HCEC 1CT (cell line): Measurements from ENCODE around the gene NOTCH4.
A peak's percentile ranks its signal among the peaks of the same experiment; 100 is the strongest.
"Not testable (repeated sequence)": the region's sequence is repeated elsewhere in the genome, so short reads cannot be mapped to it uniquely, and the experiment has no call there.

Experiments
- DNase-seq: peaks from one replicate; pipeline ENCODE4 v3.0.0-alpha.2; 2017

NOTCH4 gene

GRCh38 chr6:32223258-32224235, at the start of gene NOTCH4:
TSS of gene NOTCH4 (minus strand) at chr6:32224067. CDS start at chr6:32223928, 139 bp downstream.
- no peak for DNase-seq

DNA sequence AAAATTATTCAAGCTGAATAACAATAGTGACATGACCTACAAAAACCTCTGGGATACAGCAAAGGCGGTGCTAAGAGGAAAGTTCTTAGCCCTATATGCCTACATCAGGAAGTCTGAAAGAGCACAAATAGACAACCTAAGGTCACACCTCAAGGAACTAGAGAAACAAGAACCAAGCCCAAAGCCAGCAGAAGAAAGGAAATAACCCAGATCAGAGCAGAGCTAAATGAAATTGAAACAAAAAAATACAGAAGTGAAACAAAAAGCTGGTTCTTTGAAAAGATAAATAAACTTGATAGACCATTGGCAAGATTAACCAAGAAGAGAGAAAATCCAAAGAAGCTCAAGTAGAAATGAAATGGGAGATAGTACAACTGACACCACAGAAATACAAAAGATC, 47.6 kb upstream of the NOTCH4 start:
- DNase-seq, result no peak

DNA sequence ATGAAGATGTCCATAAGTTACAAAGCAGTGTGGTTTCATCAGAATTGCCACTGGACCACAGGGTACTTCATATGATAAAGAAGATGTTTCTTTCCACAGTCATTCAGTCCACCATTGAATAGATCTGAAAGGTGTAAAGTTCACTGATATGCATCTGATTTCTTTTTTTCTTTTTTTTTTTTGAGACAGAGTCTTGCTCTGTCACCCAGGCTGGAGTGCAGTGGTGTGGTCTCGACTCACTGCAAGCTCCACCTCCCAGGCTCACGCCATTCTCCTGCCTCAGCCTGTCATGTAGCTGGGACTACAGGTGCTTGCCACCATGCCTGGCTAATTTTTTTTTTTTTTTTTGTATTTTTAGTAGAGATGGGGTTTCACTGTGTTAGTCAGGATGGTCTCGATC, 44.6 kb upstream of the NOTCH4 start:
- not testable (repeated sequence) for DNase-seq

- DNase-seq, result no peak
Observed at GRCh38 chr6:32267035-32267434, 43.2 kb upstream of the NOTCH4 start.

DNA sequence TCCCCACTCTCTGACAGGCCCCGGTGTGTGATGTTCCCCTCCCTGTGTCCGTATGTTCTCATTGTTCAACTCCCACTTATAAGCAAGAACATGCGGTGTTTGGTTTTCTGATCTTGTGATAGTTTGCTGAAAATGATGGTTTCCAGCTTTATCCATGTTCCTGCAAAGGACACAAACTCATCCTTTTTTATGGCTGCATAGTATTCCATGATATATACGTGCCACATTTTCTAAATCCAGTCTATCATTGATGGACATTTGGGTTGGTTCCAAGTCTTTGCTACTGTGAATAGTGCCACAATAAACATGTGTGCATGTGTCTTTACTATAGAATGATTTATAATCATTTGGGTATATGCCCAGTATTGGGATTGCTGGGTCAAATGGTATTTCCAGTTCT, 33.4 kb upstream of the NOTCH4 start:
- DNase-seq, result not testable (repeated sequence)

GRCh38 chr6:32255199-32256153, 31.6 kb upstream of the NOTCH4 start:
- DNase-seq, result peak; percentile 94

DNA sequence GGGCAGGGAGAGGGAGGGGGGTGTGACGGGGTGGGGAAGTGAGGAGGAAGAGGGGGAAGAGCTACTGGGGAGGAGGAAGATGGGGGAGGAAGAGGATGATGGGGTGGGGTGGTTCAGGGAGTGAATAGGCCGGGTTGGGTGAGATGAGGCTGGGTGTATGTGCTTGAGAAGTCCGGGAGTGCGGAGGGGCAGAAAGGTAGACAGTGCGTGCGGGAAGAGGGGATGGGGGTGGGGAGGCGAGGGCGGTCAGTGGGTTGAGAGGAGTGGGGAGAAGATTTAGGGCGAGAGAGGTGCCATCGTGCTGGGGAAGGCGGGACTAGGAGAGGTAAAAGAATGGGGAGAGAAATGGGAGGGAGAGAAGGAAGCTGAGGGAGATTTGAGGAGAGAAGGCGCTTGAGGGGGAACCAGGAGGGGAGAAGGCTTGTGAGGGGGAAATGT, 30.9 kb upstream of the NOTCH4 start:
- no peak for DNase-seq

GRCh38 chr6:32252331-32253009, 28.6 kb upstream of the NOTCH4 start:
- DNase-seq, result no peak

- DNase-seq, result no peak
Observed at GRCh38 chr6:32249262-32249661, 25.4 kb upstream of the NOTCH4 start.

DNA sequence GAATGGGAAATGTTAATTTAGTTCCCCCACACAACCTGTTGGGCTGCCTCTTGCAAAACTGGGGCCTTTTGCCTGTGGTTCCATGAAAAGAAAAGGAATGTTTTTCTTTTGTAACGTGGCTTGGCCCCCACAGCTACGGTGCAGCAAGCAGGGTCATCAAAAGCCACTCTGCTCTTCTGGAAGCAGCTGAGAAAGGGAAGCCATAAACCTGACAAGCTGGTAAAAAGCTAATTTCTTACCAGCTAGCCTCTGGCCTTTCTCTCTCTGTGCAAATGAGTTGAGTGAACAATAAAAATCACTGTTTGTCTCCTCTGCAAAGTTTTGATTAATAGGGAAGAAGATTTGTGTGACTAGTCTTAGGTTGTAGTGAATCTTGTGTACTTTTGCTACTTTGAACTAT, 23.5 kb upstream of the NOTCH4 start:
- DNase-seq, result no peak

GRCh38 chr6:32244946-32245398, 21.1 kb upstream of the NOTCH4 start:
- DNase-seq, result peak; percentile 56

- peak; percentile 14 for DNase-seq
Observed at GRCh38 chr6:32244270-32244669, 20.4 kb upstream of the NOTCH4 start.

DNA sequence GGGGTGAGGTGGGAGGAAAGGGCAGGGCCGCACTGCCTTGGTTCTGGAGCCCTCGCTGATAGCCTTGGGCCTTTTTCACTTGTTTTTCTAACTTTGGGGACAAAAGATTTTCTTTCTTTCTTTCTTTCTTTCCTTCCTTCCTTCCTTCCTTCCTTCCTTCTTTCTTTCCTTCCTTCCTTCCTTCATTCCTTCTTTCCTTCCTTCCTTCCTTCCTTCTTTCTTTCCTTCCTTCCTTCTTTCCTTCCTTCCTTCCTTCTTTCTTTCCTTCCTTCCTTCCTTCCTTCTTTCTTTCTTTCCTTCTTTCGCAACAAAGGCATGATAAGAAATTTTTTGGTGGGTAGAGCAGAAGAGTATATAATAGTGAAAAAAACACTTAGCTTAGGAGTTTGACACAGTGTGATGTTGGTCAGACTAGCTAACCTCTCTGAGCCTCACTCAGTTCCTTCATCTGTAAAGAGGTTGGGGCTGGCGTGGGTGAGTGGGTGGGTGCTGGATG, 18.5 kb upstream of the NOTCH4 start:
- DNase-seq, result not testable (repeated sequence)

GRCh38 chr6:32240686-32241085, 16.8 kb upstream of the NOTCH4 start:
- no peak for DNase-seq

DNA sequence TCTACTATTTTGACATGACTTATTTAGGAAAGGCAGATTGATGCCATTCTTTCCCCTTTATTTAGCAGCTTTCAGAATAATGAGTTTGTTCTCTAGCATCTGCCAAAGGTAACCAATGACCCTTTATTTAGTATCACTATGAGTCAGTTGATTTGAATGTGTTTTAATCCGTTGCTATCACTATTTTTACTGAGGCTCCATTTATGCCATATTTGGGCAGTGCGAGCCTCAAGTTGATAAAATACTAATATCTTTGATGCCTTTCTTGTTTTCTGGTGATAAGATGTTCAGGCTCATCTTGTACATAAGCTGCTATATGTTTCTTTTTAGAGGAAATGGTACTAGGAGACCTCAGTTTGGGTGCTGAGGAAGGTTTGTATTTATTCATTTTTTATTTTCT, 15.6 kb upstream of the NOTCH4 start:
- DNase-seq, result no peak

- no peak for DNase-seq
Observed at GRCh38 chr6:32234934-32235333, 11.1 kb upstream of the NOTCH4 start.

DNA sequence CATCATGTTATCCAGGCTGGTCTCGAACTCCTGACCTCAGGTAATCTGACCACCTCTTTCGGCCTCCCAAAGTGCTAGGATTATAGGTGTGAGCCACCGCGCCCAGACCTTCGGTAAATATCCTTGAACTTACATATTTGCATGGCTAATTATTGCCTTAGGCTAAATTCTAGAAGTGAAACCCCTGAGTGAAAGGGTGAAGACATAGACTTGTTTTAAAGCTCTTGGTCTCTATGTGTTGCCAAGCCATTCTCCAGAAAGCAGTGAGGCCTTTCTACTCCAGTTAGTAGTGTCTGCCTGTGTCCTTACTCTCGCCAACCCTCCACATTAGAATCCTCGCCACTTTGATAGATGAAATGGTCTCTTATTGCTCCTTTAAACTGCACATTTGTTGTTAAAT, 2.6 kb upstream of the NOTCH4 start:
- no peak for DNase-seq

- no peak for DNase-seq
Observed at GRCh38 chr6:32224696-32225095, 829 bp upstream of the NOTCH4 start.

- DNase-seq, result no peak
Observed at GRCh38 chr6:32222333-32223230, 1.3 kb downstream of the NOTCH4 start.

- no peak for DNase-seq
Observed at GRCh38 chr6:32220021-32220420, 3.8 kb downstream of the NOTCH4 start.

DNA sequence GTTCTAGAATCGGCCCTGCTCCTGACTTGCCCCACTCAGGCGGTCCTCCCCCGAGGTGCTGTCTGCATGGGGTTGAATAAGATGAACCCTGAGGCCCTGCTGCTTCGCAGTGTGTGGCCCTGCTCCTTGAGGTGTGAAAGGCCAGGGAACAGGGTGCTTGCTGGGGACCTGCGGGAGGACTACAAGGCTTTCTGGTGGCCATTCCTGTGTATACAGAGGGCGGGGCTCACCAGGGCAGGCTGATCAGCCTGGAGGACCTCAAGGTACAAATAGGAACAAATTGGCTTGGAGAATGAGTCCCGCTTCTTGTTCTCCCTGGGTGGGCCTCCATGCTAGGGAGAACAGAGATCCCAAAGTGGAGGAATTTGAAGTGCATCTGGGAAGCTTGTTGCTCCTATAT, 5.7 kb downstream of the NOTCH4 start:
- DNase-seq, result no peak
